Activated gamma-delta T cell treated with Interleukin-2 at 50 U/mL for 16 hours (primary cell): Measurements from ENCODE around the gene MYMK.

Experiments used
- DNase-seq: peaks from one replicate; pipeline ENCODE4 v3.0.0-alpha.2; 2020

Gene MYMK

GRCh38 chr9:133557581-133557980 lies 32.8 kb upstream of the MYMK start:
- DNase-seq: no peak

GRCh38 chr9:133556354-133556753 lies 31.6 kb upstream of the MYMK start:
- no peak for DNase-seq

DNA sequence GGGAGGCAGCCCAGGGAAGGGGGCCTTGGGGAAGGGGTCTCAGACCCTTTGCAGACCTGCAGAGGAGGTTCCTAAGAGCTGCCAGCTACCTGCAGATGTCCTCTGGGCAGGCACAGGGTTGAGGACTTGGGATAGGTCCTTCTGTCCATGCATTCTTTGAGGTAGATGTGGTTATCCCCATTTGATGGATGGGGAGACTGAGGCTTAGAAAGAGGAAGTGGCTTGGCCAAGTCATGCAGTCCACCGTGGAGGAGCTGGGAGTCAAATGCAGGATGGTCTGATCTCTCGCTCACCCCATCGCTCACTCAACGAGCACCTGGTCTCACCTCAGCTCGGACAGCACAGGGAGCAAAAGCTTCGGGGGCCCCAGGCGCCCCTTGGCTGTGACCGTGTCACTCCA lies 30.0 kb upstream of the MYMK start:
- no peak for DNase-seq

GRCh38 chr9:133553973-133554713 lies 29.4 kb upstream of the MYMK start:
- DNase-seq: no peak

GRCh38 chr9:133553123-133553522 lies 28.4 kb upstream of the MYMK start:
- DNase-seq: no peak

DNA sequence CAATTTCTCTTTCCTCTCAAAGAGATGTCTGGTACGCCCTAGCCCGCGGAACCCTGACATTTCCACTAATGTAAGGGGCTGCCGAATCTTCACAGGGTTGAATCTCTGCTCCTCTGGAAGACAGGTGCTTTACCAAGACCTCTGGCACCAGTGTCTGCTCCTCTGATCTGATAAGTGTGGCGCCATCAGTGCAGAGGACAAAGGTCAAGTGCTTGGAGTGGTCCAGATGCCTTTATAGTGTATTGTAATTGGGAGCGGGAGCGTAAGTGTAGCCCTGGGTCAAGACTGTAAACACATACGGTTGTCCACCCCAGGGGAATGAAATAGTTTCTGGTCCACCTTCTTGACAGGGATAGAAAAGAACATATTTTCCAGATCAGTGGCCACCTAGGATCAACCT lies 27.5 kb upstream of the MYMK start:
- DNase-seq: no peak

- no peak for DNase-seq
Measured at GRCh38 chr9:133551446-133551845, 26.7 kb upstream of the MYMK start.

DNA sequence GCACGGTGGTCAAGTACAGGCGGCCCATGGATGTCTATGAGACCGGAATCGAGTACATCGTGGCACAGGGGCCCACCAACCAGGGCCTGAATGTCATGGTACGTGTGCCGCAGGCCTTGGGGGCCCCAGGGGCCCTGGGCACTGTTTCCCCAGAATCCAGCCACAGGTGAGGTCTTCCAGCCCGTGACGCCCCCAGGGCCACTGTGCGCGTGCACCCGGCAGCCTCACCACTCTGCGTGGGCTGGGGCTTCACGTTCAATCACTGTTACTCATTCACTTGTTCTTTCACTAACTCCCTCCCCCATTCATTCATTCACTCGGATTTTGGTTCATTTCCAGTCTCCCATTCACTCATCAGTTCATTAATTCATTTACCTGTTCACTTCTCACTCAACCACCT lies 22.4 kb upstream of the MYMK start:
- no peak for DNase-seq

DNA sequence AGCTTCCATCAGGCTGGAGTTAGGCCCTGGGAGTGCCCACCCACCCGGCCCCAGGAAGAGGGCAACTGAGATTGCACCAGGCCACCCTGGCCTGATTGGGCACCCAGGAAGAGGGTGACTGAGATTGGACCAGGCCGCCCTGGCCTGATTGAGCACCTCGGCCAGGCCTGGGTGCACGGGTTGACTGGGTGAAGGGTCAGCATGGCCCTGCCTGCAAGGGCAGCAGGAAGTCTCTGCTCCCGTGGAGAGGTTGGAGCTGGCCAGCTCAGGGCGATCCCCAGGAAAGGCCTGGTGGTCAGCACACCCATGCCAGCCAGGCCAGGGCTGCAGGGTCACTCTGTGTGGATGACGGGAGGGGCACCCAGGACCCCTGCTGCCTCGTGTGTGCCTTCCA lies 21.5 kb upstream of the MYMK start:
- DNase-seq: no peak

DNA sequence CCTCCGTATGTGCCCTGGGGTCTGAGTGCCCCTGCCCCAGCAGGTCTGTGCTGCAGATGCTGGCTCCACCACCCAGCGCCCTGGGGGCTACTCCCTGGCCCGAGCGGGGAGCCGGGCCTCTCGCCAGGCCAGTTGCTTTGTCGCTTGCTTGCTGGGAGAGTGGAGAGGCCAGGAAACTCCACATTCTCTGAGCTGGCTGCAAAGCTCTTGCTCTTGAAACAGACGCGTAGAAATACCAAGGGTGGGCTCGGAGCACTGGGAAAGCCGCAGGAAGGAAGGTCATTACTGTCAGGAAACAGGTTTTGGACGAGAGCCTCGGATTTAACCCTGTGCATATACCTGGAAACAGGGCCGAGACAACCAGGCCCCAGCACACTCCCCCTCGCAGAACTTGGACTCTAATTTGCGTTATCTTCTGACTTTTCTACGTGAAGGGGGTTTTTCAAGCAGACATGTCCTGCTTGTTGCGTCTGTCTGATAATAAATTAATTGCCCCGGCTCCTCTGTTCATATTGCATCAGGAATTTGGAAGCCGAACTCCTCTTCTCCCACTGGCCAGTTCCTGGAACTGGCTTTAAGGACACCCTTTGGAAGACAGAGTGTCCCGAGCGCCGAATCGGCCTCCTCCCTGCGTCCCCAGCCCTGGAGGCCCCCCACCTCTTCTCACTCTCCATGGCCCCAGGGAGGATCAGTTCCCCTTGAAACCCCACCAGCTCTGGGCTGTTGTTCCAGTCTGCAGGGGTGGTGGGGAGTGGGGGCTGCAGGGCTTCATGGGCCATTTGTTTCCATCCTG lies 20.9 kb upstream of the MYMK start:
- no peak for DNase-seq

GRCh38 chr9:133543772-133544467 lies 19.2 kb upstream of the MYMK start:
- no peak for DNase-seq

- DNase-seq: no peak
Measured at GRCh38 chr9:133542002-133542401, 17.2 kb upstream of the MYMK start.

GRCh38 chr9:133540698-133541025 lies 15.9 kb upstream of the MYMK start:
- no peak for DNase-seq

DNA sequence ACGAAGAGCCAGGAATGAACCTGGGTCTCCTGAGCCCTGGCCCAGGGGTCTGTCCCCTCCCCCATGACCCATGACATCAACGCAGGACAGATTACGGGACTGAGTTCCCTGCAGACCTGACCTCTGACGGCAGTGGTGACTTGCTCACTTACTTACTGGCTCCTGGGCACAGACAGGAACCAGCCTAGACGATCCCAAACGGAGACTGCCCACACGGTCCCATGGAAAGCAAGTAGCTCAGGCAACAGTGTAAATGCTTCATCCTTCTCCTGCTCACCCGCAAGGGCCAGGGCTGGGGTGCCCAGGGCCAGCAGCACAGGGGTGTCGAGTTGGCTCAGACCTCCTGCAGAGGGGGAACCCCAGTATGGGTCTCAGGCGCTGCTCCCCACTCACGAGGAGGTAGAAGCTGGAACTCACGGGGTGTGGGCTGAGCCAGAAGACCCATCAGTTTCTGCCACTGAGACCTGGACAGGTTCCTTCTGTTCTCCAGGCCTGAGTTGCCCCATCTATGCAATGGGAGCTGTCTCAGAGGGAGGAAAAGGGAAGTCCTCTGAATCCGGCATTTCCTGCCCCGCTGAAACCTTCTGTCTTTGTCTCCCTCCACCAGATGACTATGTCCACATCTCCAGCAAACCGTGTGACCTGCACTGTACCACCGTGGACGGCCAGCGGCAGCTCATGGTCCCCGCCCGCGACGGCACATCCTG lies 15.4 kb upstream of the MYMK start:
- DNase-seq: no peak

DNA sequence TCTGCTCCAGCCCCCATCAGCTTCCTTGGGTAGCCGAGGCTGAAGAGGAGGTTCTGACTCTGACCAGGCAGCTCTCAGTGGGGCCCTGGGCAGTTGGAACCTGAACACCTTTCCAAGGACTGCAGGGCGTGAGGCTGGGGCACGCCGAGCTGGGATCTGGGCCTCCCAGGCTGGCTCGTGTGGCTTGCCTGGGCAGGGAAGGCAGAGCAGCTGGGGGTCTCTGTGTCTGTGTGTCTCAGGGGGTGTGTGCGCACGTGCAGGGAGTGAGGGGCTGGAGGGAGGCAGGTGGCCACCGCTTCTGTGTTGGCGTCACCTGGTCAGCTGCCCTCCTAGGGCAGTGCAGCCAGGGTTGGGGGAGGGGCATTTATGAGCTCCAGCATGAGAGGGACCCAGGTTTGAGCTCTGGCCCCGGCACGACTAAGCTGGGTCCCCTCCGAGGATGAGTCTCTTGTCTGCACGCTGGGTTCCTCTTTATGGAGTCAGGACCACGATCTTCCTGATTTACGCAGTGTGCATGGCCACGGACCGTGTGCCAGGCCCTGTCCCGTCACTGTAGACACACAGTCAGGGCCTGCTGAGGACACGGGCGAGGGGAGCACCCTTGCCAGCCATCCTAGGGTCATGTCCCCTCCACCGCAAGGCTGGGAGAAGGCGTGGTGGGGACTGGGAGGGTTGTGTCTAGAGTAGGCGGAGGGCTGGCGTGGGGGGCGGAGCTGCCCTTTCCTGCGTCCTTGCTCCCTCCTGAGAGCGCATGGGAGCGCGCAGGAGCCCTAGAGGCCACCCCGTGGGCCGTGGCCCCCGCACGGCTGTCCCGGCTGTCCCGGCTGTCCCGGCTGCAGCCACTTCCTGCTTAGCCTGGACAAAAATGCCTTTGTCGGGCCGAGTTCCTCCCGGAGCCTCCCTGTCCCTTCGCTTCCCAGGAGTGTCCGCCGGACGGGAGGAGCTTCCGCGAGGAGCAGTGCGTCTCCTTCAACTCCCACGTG lies 14.4 kb upstream of the MYMK start:
- DNase-seq: no peak

GRCh38 chr9:133538176-133538575 lies 13.4 kb upstream of the MYMK start:
- DNase-seq: no peak

DNA sequence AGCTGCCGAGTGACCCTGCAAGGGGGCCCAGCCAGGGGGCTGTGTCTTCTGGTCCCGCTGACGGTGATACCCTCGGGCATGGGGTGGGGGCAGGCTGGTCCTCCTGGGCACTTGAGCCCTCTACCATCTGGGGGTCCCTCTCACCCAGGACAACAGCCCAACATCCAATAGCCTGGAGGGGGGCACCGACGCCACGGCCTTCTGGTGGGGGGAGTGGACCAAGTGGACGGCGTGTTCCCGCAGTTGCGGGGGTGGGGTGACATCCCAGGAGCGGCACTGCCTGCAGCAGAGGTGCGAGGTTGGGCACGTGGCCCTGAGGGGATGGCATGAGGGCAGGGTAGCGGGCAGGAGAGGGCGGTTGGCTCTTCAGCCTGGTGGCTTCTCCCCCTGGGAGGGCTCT lies 12.5 kb upstream of the MYMK start:
- DNase-seq: no peak

GRCh38 chr9:133536536-133536935 lies 11.8 kb upstream of the MYMK start:
- no peak for DNase-seq

- no peak for DNase-seq
Measured at GRCh38 chr9:133536080-133536479, 11.3 kb upstream of the MYMK start.

DNA sequence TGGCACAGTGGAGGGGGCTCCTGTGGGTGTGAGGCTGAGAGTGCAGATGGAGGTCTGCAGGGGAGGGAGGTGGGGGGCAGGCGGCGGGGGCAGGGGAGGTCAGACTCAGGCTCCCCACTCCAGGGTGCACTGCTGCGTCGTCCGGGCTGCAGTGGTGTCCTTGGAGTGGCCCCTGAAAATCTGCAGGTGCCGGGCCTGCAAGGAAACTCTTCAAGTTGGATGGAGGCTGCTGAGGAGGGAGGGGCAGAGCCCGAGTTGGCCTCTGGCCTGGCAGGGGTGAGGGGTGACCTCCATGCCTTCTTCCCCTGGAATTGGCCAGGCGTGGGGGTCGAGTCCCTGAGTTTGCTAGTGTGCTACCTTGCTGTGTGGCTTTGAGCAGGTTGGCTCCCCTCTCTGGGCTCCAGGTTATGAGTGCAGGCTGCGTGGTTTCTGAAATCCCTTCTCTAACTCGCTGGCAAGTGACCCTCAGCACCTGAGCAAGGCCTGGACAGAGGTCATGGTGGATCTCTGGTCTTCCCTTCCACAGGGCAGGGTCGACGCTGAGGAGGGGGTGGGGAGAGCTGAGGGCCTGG lies 10.6 kb upstream of the MYMK start:
- no peak for DNase-seq

GRCh38 chr9:133534346-133535291 lies 9.9 kb upstream of the MYMK start, which contains the start of gene ADAMTSL2:
Gene ADAMTSL2 (plus strand): TSS chr9:133534704. CDS start chr9:133536713, 2,009 bp downstream.
- DNase-seq: peak; percentile 21
